HG03442 (cell line): Measurements from ENCODE around the gene MBNL1.
"Not testable (repeated sequence)": the region's sequence is repeated elsewhere in the genome, so short reads cannot be mapped to it uniquely, and the experiment has no call there.

Source experiments
- ATAC-seq: cut with Tn5 transposase; IDR thresholded peaks from one replicate; pipeline ENCODE4 v1.9.1; 2021; ENCODE audit warnings: mild to moderate bottlenecking, moderate library complexity; ENCODE audit not compliant: unreplicated experiment

MBNL1 gene

DNA sequence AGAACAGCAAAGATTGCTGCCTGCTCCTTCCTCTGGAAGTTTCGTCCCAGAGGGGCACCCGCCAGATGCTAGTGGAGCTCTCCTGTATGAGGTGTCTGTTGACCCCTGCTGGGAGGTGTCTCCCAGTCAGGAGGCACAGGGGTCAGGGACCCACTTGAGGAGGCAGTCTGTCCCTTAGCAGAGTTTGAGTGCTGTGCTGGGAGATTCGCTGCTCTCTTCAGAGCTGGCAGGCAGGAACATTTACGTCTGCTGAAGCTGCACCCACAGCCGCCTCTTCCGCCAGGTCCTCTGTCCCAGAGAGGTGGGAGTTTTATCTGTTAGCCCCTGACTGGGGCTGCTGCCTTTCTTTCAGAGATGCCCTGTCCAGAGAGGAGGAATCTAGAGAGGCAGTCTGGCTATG lies 103.9 kb downstream of the MBNL1 start:
- ATAC-seq: not testable (repeated sequence)

DNA sequence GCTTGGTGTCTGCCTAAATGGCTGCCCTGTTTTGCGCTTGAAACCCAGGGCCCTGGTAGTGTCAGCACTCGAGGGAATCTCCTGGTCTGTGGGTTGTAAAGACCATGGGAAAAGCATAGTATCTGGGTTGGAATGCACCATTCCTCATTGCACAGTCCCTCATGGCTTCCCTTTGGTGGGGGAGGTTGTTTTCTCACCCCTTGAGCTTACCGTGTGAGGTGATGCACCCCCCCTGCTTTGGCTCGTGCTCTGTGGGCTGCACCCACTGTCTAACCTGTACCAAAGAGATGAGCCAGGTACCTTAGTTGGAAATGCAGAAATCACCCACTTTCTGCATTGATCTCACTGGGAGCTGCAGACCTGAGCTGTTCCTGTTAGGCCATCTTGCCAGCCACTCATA lies 104.7 kb downstream of the MBNL1 start:
- no peak for ATAC-seq

DNA sequence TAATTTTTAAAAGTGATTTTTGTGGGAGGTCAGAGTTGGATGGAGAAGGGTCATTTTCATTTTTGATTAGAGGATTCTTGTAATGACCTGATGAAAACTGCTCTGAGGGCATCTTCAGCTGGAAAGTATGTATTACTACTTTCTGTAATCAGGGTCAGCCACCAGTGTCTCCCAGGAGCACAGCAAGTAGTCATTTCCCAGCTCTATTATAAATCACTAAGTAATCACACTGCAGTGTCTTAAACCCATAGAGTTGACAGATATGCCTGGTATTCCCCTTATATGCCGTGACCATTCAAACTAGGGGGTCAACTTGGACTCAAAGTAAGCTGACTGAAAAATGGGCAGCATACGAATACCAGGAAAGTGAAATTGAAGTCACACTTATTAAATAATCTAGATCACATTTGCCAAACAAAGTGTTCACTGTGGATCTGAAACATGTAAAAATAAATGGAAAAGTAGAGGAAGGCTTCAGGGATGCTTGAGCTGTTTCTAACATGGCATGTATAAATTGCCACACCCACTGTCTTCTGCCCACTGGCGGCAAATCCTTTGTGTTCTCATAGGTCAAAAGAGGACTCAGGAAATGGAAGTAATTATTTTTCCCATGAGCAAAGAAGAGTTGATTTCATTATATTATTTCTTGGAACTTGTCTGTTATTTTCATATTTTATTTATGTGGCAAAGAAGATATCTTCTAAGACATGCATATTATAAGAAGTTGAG lies 105.7 kb downstream of the MBNL1 start:
- ATAC-seq: no peak

DNA sequence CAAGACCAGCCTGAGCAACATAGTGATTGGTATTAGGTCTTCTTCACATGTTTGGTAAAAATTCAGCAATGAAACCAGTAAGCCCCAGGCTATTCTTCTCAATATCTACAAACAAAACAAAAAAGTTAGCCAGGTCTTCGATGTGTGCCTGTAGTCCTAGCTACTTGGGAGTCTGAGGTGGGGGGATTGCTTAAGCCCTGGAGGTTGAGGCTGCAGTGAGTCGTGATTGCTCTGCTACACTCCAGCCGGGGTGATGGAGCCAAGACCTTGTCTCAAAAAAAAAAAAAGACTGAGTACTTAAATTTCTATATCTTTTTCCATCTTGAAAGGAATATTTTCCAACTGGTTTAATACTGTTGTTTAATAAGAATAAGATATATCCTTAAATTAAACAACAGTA lies 106.8 kb downstream of the MBNL1 start:
- no peak for ATAC-seq

DNA sequence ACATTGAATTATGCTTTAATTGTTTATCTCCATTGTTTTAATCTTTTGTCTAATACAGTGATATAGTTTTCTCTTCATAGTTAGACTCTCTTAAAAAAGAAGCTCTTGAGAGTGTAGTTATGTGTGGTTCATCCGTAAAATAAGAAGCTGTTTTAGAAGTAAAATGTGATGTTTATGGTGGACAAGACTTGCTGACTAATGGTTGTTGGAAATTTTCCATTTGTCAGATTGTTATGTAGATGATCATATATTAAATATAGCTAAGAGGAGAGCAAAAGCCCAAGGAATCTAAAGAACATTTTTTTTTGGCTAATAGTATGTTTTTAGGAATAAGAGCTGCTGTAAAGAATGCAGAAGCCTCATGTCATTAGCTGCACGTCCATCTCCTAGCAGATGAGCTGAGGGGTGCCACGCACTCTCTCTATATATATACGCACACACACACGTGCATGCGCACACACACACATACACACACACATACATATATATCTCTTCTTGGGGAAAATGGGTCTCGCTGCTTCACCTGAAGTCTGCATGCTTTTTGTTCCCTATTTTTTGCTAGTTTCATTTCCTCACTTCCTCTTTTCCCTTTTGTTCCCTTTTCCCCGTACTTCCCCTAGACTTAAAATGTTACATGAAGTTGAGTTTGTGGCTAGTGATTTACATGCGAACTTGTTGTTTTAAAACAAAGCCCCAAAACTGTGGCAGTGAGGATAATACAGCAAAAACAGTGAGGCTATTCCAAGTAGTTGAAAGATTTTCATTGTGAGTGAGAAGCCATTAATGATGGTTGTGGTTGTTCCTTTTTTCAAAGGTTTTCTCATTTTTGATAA lies 107.8 kb downstream of the MBNL1 start:
- ATAC-seq: peak; percentile 81

DNA sequence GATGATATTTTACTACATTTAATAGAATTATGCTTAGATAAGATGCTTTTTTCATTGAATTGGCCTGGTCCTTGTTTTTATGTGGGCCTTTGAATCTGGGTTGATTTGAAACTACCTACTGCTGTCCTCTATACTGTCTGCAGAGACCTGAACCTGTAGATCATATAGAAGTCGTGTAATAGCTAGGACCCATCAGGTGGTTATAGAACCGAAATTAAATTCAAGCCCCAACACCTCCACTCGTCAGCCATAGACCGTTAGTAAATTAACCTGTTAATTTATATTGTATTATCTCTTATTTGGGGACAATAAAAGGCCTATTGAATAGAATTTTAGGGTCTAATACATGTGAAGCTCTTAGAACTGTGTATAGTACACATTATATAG lies 108.4 kb downstream of the MBNL1 start:
- peak; percentile 5 for ATAC-seq

DNA sequence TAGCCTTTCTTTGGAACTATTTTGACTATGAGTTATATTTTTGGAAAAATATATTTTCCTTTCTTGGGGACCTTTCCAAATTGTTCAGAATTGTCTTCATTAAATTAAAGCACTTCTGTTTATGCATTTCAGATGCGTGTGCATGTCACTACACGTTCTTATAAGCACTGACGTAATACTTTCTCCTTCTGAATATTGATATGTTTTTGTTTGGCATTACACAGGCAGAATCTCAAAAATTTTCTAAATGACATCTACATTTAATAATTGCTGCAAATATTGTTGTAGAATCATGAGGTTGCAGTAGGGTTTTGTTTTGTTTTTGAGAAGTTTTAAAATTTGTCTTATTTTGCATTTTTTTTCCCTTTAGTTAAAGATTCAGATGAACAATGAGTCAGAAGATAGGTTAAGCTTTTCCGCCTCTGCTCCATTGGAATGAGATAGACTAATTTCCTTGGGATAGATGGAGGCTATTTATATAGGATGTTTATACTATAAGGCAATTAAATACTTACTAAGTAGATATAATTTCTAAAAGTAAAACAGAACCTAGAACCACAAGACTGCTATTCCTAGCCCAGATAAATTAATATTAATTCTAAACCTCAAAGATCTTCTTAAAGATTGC lies 110.8 kb downstream of the MBNL1 start:
- no peak for ATAC-seq

DNA sequence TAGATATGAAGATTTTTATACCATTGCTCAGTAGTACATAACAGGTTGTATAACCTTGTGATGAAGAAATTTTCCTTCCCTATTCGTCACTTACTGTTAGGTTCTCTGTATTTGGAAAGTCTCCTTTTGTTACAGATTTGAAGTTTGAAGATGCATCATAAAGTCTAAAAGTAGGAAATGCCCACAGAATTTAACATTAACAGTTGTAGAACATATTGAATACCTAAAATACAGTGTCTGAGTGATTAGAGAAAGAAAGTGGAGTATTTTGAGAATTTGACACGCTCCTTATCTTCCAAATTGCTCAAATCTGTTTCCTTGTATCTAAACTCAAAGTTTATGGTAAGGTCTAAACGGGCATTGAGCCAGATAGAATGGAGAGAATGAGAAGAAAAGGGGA lies 111.3 kb downstream of the MBNL1 start:
- no peak for ATAC-seq

DNA sequence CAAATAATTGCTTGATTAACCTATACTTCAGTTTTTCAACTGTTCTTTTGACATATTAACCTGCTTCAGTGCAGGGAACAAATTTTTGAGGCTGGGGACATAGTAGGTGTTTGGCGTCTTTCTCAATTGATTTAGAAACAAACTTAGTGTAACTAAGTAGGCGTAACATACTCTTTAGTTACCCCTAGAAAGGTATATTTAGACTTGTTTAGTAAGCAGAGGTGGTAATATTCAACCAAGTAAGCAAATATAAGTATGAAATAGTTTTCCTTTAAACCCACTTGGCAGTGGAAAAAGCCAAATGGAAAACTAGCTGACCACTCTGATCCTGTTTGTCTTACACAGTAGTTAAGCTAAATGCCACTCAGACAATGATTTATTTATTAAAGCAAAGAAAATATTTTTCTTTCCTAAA lies 113.2 kb downstream of the MBNL1 start:
- ATAC-seq: no peak

DNA sequence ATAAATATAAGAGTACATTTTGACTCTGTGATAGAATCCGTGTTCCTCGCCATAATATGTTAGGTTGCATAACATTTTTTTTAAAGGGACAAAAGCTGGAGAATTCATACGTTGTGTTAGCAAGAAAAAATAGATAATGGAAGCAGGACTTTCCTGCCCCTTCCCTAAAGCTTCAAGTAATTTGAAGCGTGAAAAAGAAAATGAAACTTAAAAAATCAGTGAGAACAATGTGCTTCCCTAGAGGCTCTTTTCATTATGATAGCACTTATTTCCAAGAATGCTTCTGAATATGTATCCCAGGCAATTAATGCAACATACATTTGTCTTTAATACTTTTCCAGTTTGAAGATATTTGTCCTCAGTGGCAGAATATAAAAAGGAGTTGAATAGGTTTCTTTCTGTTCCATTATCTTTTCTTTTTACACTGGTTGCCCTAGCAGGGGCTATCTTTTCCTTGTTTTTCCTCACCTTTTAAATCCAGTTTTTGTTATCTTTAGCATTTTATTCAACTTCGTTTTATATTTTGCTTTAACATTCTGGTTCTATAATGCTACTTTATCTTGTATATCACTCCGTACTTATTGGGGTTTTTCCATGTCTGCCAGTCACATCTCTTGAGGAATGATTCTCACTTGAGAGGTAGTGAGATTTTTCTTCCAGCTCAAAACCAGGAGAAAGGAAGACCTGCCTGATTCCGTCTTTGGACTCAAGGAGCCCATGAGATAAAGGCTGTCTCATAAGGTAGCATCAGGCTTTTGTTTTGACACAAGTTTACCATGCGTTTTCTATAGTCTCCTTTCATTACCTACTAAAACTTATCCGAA lies 113.8 kb downstream of the MBNL1 start:
- ATAC-seq: no peak

DNA sequence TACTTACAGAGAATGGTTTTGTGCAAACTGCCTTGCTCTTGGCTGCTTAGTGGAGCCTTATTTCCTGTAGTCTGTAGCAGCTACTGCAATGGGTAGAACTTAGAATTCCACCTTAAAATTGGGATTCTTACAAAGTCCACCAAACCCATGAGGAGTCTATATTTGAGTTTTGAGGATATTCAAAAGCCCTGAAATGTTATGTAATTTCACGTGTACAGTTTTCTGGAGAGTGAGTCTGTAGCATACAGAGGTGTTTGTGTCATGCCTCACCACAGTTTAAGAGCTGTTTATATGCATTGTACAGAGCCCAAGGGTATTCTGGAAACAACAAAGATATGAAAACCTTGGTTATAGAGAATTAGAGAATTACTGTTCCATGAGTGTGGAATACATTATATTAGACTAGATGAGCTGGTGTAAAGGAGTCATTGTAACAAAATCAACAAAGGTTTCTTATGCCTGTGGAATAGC lies 114.4 kb downstream of the MBNL1 start:
- ATAC-seq: no peak

DNA sequence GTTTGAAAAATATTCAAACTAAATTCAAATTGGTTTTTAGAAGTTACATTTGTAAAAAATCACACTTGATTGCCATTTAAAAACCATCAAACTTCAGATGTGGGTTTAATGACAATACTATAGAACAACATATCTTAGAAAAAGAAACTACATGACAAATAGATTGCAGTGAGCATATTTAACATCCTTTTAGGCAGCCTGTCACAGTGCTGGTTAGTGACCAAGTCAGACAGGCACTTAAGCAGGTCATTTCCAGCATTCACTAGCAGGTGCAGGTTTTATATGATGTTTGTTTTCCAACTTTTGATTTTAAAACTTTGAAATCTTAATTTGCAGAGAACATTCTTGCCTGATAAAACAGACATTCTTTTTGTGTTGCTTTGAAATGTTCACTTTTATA lies 115.7 kb downstream of the MBNL1 start:
- ATAC-seq: no peak

DNA sequence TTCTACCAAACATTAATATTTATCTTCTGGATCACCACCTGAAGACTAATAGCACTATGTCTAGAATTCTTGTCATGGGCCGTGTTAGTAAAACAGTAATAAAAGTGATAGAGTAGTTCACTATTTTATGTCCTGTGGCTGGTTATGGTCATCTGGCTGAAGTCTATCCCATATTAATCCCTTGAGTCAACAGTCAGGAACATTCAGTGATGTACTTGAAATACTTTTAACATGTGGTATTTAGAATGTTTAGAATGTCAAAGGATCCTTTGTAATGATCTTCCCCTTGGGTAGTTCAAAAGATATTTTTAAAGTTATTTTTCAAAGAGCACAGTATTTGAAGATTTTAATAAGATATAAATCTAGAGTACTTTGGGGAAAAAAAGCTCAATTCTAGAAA lies 117.0 kb downstream of the MBNL1 start:
- no peak for ATAC-seq

DNA sequence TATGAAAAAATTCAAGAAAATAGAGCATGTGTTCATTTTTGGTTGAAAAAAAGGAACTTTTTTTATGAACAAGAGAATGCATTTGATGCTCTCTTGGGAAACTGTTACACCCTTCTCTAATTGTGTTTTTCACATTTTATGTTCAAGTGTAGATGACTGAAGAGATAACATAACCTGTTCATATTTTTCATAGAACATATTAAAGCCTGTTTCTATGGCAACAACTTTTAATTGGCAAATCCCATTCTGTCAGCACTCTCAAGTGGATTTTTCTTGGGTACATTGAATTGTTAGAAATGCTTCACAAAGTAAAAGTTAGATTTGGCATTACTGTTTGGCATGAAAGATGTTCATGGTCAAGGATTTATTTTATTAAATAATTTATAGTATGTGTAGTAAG lies 117.5 kb downstream of the MBNL1 start:
- no peak for ATAC-seq

DNA sequence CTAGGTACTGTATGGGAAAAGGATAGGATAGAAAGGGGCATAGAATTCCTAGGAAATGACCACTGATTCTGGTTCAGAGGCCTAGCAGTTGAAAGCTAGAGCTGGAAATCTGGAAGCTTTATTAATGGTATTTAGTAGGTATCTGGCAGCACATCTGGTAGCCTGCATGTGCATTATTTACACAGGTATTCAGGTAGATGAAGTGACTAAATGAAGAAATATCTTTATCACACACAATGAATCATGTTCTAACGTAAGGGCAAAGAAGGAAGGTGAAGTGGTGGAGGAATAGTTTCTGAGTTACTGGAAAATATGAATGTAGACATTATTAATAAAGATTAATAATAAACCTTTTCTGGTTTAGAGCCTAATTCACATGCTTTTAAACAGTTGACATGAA lies 119.9 kb downstream of the MBNL1 start:
- ATAC-seq: no peak

DNA sequence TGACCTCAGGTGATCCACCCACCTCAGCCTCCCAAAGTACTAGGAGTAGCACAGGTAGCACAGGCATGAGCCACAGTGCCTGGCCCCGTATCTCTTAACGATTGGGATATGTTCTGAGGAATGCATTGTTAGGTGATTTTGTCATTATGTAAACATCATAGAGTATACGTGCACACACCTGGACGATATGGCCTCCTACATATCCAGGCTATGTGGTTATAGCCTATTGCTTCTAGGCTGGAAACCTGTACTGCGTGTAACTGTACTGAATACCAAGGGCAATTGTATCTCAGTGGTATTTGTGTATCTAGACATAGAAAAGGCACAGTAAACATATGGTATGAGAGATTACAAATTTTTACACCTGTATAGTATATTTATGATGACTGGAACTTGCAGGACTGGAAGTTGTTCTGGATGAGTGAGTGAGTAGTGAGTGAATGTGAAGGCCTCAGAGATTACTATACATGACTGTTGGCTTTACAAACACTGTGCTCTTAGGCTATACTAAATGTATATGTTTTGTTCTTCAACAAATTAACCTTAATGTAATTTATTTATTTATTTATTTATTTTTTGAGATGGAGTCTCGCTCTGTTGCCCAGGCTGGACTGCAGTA lies 120.7 kb downstream of the MBNL1 start:
- ATAC-seq: no peak

DNA sequence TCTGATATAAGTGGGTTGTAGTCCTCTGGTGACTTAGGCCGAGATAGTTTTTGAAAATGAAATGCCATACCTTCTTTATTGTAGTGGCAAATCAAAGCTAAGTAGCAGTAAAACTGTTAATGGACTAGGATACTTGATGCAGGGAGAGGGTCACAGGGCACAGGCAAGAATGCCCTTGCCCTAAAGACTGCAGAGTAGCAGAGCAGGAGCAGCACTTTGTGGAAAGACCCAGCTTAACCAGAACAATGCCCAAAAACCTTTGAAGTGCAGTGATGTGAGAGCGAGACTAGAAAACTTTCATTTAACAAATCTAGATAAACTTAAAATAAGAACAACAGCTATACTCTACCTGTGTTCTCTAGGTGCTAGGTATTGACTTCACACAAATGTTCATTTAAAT lies 121.9 kb downstream of the MBNL1 start:
- ATAC-seq: no peak

DNA sequence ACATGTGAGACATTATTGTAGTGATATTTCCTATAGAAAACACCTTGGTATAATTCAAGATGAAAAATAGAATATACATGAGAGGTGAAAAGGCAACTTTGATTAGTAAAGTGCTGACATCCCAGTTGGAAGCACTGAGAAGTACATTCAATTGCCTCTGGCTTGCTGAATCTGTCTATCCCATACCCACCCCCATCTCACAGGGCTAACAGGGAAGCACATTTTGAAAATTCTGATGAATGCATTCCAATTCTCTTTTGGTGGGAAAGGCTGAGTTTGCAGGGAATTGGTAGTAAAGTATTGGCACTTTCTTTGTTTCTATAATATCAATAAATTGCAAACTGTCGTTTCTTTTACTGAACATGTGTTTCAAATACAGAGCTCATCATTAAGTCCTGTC lies 122.9 kb downstream of the MBNL1 start:
- no peak for ATAC-seq

DNA sequence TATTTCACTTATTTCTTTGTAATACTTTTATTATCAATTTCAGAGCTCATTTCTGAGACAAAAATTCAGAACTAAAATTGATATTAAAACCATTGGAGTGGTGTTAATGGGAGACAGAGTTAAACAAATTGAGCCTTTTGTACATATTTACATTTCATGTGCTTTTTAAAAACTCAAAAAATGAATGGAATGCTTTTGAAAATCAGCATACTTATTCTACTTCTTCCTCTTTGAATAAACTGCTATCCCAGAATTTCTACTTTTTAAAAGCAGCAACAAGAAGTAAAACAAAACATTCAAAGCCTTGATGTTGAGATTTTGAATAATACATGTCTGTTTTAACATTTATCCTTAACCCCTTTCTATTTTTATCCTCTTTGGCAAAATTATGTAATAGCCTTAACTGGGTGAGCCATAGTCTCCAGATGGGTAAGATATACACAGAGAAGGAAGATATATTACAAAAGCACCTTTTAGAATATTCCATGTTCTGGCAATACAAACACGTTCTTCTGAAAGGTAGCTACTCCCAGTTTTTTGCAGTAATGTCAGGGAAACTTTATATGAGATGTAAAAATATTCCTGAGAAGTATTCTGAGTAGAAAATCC lies 123.6 kb downstream of the MBNL1 start:
- ATAC-seq: no peak

DNA sequence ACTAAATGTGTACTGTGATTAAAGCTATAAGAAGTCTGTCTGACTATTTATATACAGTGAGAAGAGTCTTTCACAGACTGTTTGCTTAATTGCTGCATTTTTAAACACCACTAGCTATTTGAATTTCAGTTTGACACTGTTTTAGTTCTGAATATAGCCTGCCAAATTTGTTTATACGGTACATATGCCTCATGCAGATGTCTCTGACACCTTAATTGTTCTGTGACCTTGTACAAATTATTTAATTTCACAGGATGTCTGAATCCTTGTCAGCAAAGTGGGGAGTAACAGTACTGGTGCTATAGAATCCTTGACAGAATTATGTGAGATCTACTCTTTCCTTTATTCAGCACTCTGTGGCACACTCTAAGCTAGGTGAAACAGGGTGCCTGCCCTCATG lies 125.5 kb downstream of the MBNL1 start:
- no peak for ATAC-seq
